Brain pericyte (primary cell): ENCODE results near the gene NELFB.
"Not testable (repeated sequence)": the region's sequence is repeated elsewhere in the genome, so short reads cannot be mapped to it uniquely, and the experiment has no call there.

Source experiments
- DNase-seq: peaks from one replicate; pipeline ENCODE4 v3.0.0-alpha.2; 2012; ENCODE audit warnings: low read depth, low spot score

The NELFB gene

DNA sequence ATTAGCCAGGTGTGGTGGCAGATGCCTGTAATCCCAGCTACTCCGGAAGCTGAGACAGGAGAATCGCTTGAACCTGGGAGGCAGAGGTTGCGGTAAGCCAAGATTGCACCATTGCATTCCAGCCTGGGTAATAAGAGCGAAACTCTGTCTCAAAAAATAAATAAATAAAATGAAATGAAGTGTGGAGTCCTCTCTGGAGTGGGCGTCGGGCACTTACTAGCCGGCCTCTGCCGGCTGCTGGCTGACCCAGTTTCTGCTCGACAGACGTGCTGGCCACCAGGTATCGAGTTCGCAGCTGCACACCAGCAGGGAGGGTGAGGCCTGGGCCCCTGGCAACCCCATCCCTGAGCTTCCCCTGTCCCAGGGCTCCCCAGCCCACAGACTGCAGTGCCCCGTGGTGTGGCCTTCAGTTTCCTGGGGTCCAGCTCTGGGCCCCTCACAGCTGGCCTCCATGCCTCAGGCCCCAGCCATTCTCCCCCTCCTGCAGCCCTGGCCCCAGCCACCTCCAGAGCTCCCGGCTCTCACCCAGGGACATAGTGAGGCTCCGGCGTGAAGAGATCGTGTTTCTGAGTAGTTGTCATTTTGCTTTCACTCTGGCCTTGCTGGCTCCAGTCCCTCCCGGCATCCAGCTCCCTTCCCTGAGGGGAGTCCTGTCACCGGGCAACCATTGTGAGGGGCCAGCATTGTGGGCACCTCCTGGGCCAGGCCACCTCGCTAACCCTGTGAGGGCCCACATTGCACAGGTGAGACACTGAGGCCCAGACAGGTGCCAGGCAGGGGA, 7.8 kb upstream of the NELFB start:
- no peak for DNase-seq

DNA sequence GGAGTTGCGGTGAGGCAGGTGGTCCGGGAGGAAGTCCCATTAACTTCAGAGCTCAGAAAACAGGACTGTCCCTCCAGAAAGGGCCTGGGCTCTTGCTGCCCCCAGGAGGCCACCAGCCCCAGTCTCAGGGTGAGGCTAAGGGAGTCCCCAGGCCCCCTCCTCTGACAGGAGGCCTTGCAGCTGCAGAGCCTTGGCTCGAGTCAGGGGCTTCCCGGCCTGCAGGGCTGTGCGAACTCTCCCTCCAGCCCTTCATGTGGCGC, 7.3 kb upstream of the NELFB start:
- no peak for DNase-seq

DNA sequence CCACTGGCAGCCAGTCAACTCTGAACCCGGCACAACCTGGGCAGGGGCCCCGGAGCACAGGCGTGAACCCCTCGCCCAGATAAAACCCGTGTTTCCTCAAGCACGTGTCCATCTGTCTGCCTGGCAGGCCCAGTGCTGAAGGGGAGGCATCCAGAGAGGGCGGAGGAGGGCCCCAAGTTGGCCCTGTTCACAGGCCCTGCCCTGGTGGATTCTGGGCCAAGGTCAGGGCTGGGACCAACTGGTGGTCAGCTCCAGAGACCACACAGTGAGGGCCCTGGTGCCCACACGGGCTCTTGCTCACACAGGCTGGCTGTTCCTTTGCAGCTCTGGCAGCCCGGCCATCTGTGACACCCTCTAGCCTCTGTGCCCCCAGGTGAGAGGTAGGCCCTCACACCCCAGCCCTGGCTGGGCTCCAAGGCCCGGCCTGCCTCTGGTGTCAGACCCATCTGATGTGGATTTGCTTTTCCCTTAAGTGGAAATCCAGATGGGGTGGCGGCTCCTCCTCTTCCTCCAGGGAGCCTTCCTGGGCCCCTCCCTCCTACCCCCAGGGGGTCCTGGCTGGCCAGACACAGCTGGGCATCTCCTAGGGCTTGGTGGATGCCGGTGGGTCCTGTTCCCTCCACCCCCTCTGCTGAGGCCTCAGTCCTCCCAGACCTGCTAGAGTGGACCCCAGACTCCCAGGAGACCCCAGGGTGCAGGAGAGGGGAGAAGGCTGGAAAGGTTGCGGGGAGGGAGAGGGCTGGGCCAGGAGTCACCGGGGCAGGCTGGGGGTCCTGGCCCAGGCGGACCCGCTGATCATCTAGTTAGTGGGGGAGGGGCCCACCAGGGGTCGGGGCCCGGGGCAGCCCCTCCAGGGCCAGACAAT, 4.6 kb upstream of the NELFB start:
- no peak for DNase-seq

DNA sequence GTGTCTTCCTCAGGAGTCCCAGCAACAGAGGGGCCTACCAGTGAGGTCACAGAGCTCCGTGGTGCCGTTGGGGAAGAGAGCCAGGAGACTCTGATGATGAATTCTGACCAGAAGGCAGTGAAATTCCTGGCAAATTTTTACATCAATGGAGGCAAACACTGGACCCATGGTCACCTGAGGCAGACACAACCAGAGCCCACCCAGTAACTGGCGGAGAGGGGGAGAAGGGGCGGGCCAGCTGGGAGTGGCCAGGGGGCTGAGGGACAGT, 4.0 kb upstream of the NELFB start, which contains the start of gene STPG3:
Gene STPG3 (plus strand): TSS at position 93 of the 268 bp plus-strand sequence. CDS start 1 bp downstream, at position 94.
- DNase-seq: no peak

DNA sequence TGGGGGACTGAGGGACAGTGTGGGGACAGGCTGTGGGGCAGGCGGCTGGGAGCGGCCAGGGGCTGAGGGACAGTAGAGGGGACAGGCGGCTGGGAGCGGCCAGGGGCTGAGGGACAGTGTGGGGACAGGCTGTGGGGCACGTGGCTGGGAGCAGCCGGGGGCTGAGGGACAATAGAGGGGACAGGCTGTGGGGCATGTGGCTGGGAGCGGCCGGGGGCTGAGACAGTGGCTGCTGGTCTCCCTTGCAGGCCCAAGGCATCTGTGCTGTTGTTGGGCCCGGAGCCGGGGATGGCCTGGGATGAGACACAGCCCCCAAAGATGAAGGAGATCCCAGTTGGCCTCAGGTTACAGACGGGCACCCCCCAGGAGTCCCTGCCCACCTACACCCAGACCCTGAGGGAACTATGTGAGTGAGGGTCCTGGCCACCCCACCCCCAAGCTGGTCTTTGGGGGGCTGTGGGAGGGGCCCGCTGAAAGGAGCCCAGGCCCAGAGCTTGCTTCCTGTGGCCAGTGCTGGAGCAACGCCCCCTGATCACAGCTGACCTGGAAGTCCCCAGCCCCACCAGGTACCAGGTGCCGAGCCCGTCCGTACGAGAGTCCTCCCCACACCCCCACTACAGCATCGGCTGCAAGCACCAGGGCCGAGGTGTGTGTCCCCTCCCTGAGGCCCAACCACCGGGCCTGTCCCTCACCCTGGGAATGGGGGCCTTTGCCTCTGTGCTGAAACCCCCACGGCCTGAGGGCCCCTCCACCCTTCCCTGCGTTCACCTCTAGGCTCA, 3.4 kb upstream of the NELFB start:
- DNase-seq: no peak

DNA sequence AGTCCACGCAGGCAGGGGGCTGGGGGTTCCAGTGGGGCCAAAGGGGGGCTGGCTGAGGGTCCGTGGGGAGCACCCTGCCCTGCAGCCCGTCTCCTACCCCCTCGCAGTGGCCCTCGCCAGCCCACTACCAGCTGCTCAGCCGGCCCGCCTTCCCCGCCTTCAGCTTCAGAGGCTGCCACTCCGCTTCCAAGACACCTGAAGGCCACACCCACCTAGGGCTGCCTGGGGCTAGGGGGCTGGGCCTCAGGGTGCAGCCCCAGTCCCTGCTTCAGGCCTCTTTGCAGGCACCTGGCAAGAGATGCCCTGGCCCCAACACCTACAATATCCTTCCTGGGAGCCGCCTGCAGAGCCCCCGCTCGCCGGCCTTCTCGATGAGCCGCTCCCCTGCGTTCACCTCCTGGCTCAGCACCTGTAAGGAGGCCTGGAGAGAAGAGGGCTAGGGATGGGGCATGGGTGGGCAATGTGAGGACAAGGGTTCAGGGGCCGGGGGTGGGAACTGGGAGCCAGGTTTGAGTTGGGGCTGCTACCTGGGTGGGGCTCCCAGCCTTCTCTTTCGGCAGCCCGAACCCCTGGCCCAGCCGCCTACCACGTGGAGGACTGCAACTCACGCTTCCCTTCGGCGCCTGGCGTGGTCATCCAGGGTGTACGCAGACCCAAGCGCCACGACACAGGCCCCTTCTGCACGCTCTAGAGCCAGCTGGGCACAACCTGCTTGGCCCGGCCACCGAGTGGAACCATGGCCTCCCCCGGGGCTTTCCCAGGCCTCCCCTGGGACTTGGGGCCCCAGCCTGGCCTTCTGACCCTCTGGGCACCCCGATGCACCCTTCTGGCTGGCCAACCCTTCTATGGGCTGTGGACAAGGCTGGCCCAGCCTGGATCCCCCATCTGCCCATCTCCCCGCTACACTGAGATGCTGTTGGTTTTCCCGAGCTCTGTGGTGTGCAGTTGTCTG, 2.3 kb upstream of the NELFB start:
- no peak for DNase-seq

DNA sequence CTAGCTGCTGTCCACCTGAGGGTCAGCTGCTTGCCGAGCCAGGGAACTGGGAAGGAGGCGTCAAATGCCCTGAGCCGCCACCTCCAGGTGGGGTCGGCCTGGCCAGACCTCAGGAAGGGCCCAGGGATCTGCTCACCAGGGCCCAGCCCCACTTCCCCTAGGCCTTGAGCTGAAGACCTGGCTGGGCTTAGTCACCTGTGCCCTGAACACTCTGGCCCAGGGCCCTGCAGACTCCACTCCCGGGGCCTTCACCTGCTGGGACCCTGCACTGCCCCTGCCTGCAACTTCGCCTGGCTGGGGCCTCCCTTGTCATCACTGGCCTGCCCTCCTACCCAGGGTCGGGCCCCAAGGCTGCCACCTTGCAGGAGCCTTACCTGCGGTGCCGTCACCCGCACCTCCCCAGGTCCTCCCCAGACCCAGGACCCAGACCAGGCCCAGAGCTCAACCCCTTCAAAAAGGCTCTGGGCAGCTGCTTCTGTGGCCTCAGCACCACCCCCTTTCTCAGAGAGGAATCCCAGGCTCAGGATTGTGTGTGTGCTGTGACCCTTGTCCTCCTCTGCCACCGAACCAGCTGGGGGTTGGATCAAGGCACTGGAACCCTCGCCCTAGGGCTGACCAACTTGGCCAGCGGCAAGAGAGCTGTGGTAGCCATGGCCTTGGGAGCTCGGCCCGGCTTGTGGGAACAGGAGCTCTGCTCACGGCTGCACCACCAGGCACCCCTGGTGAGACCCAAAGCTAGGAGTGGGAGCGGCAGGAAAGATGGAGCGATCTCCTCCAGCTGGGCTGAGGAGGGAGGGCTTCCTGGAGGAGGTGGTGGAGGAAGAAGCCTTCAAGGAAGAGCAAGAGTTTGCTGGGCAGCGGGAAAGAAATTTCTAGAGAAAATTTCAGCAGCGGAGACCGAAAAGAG, 1.2 kb upstream of the NELFB start:
- DNase-seq: no peak

DNA sequence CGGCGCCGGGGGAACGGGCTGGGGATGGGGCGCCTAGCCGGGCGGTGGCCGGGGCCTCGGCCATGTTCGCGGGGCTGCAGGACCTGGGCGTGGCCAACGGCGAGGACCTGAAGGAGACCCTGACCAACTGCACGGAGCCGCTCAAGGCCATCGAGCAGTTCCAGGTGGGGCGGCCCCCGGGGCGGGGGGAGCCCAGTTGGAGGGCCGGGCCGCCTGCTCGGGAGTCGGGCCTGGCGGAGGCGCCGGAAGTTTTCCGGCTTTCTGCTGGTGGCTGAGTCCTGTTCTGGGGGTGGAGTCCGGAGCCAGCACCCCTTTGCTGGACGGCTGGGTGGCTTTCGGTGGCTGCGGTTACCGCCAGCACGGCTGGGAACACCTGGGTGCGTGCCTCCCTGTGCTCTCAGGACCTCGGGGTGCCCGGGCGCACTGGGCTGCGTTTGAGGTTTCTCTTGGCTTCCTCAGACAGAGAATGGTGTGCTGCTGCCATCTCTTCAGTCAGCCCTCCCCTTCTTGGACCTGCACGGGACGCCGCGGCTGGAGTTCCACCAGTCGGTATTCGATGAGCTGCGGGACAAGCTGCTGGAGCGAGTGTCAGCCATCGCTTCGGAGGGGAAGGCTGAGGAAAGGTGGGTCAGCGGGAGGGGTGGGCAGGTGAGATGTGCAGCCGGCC, 454 bp downstream of the NELFB start:
- DNase-seq: no peak

DNA sequence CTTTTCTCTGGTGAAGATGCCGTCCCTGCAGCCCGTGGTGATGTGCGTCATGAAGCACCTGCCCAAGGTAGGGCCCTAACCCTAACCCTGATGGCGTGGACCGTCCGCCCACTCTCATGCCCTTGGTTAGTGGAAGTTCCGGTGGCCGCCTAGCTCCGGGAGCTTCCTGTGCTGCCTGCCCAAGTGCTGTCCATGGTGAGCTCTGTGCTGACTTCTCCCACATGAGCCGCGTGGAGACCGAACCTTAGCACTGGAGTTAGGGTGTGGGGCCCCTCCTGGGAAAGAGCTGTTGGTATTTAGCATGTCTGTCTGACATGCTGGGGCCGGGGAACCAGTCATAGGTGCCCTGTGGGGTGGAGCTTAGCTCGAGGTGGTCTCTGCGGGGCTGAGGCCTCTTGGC, 1.2 kb downstream of the NELFB start:
- DNase-seq: no peak

DNA sequence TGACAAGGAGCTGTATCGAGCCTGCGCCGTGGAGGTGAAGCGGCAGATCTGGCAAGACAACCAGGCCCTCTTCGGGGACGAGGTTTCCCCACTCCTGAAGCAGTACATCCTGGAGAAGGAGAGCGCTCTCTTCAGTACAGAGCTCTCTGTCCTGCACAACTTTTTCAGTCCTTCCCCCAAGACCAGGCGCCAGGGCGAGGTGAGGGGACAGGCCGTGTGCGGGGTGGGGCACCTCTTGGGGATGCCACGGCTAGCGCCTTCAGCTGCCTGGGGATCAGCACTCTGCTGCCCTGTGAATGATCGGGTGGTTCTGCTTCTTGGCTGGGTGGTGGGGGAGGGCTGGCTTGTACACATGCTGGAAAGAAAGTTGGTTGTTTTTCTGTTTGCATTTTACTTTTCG, 1.7 kb downstream of the NELFB start:
- no peak for DNase-seq

DNA sequence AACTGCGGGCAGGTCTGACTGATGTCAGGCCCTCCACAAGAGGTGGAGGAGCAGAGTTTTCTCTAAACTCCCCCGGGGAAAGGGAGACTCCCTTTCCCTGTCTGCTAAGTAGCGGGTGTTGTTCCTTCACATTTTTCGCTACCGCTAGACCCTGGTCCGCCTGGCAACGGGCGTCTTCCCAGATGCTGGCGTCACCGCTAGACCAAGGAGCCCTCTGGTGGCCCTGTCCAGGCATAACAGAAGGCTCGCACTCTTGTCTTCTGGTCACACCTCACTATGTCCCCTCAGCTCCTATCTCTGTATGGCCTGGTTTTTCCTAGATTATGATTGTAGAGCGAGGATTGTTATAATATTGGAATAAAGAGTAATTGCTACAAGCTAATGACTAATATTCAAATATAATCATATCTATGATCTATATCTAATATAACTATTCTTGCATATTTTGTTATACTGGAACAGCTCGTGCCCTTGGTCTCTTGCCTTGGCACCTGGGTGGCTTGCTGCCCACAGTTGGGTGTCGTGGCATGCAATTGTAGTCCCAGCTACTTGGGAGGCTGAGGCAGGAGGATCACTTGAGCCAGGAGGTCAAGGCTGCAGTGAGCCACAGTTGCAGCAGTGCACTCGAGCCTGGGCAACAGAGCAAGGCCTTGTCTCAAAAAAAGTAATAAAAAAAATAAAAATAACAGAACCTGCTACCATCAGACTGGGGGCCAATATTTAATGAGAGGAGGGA, 7.2 kb downstream of the NELFB start:
- not testable (repeated sequence) for DNase-seq

DNA sequence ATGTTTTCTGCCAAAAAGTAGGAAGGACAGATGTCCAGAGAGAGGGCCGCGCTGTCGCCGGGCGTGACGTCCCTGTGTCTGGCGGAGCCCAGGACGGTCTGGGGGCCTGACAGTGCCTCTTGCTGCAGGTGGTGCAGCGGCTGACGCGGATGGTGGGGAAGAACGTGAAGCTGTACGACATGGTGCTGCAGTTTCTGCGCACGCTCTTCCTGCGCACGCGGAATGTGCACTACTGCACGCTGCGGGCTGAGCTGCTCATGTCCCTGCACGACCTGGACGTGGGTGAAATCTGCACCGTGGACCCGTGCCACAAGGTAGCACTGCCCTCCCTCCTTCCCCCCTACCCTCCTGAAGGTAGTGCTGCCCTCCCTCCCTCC, 7.8 kb downstream of the NELFB start:
- DNase-seq: no peak

DNA sequence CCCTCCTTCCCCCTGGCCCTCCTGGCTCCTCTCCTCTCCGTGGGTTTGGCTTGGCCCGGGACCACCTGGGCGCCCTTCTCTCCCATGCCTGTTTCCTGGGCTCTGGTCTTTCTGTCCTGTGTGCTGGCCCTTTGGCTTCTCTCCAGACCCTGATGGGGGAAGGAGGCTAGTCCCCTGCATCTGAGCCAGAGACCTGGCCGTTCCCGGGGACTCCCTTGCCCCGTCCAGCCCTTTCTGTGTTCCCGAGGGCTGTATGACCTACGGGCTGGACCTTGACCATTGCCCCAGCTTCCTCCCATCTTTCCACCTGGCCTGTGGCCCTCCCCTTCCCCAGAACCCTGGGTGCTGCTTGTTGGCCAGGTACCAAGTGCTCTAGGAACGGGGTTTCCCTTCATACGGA, 8.4 kb downstream of the NELFB start:
- DNase-seq: no peak

DNA sequence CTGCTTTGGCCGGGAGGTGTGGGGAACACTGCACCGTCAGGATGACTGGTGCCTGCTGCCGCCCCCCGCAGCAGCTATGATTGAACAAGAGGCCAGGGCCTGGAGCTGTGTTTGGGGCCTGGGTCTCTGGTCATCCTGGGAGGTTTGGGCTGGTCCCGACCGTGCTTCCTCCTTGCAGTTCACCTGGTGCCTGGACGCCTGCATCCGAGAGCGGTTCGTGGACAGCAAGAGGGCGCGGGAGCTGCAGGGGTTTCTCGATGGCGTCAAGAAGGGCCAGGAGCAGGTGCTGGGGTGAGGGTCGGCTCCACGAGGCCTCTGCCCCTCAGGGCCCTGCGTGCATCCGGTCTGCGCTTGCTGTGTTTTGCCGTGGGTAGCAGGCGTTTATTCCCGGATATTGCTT, 8.9 kb downstream of the NELFB start:
- no peak for DNase-seq

DNA sequence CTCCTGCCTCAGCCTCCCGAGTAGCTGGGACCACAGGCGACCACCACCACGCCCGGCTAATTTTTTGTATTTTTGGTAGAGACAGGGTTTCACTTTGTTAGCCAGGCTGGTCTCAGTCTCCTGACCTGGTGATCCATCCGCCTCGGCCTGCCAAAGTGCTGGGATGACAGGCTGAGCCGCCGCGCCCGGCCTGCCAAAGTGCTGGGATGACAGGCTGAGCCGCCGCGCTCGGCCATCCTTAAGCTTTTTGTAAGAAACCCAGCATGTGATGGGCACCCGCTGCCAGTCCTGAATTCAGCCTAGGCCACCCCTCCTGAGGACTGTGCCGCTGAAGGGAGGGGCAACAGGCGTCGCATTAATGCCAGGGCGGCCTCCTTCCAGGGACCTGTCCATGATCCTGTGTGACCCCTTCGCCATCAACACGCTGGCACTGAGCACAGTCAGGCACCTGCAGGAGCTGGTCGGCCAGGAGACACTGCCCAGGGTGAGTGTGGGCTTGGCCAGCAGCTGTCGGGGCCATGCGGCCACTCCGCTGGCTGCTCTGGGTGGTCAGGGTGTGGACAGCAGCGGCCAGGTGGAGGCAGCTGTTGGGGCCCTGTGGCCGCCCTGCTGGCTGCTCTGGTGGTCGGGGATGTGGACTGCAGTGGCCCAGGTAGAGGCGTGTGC, 10.5 kb downstream of the NELFB start:
- DNase-seq: no peak

DNA sequence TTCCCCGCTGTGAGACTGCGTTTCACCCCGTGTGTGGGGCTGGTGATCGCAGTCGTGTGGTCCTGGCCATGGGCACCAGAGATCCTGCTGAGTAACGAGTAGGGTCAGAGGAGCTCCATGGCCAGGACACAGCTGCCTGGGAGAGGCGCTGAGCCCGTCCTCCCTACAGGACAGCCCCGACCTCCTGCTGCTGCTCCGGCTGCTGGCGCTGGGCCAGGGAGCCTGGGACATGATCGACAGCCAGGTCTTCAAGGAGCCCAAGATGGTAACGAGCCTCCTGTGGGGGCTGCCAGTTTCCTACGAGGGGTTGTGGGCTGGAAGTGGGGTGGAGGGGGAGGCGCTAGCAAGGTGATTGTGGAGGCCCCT, 11.0 kb downstream of the NELFB start:
- no peak for DNase-seq

DNA sequence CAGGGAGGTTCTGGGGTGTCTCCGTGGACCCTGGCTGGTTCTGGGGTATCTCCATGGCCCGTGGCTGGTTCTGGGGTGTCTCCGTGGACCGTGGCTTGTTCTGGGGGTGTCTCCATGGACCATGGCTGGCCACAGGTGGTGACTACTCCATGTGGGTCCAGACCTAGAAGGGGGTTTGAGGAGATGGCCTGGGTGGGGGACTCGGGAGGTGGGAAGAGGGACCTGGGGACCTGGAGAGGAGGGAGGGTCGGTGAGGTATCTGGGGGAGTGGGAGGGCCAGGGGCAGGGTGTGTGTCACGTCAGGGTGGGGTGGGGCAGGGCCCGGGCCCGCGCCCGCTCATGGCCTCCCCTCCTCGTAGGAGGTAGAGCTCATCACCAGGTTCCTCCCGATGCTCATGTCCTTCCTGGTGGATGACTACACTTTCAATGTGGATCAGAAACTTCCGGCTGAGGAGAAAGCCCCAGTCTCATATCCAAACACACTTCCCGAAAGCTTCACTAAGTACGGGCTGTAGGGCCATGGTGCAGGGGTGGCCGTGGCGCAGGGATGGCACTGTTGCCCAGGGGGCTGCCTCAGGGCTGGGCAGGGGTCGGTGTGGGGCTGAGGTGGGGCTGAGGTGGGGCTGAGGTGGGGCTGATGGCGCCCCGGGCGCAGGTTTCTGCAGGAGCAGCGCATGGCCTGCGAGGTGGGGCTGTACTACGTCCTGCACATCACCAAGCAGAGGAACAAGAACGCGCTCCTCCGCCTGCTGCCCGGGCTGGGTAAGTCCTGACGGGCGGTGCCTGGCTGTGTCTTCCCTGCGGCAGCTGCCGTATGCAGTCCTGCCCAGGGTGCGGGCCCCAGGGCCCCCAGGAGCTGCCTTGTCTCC, 11.7 kb downstream of the NELFB start:
- DNase-seq: no peak

DNA sequence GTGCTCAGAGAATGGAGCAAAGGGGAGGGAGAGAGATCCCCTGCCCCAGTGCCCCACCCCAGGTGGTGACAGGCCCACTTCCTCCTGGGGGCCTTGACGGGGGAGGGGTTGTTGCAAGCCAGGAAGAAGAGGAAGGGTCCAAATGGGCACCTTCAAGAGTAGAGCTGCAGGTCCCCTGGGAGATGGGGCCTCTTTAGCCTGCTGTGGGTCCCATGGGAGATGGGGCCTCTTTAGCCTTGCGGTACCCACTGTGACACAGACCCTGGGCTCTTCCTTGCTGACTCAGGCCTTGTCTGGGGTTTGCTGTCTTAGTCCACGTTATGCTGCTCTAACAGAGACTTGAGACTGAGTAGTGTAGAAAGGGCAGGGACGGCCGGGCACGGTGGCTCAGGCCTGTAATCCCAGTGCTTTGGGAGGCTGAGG, 12.8 kb downstream of the NELFB start:
- no peak for DNase-seq
